C4-2B (cell line): ENCODE results near the gene TRPC6.

Source experiments
- ZFX ChIP-seq: fragments of 450-650 bp; IDR thresholded peaks from 2 replicates; pipeline ENCODE4 v1.6.1; 2017
- TF ChIP-seq, protein P1 (sequence below): fragments of 450-650 bp; conservative IDR thresholded peaks from 2 replicates; pipeline ENCODE4 v1.5.1; 2017; ENCODE audit warnings: mild to moderate bottlenecking

DNA sequence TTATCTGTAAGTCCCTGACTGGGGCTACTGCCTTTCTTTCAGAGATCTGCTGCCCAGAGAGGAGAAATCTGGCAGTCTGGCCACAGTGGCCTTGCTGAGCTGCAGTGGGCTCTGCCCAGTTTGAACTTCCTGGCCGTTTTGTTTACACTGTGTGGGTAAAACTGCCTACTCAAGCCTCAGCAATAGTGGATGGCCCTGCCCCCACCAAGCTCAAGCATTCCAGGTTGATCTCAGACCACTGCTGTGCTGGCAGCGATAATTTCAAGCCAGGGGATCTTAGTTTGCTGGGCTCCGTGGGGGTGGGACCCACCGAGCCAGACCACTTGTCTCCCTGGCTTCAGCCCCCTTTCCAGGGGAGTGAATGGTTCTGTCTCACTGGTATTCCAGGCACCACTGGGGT lies 117.5 kb downstream of the TRPC6 start:
- TF ChIP-seq, protein P1, sequence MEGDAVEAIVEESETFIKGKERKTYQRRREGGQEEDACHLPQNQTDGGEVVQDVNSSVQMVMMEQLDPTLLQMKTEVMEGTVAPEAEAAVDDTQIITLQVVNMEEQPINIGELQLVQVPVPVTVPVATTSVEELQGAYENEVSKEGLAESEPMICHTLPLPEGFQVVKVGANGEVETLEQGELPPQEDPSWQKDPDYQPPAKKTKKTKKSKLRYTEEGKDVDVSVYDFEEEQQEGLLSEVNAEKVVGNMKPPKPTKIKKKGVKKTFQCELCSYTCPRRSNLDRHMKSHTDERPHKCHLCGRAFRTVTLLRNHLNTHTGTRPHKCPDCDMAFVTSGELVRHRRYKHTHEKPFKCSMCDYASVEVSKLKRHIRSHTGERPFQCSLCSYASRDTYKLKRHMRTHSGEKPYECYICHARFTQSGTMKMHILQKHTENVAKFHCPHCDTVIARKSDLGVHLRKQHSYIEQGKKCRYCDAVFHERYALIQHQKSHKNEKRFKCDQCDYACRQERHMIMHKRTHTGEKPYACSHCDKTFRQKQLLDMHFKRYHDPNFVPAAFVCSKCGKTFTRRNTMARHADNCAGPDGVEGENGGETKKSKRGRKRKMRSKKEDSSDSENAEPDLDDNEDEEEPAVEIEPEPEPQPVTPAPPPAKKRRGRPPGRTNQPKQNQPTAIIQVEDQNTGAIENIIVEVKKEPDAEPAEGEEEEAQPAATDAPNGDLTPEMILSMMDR = no peak
- TF ChIP-seq ZFX = no peak
